Pons (tissue), 1 donor: ENCODE results near the gene PDK2.

Experiments used
- DNase-seq: peaks from one replicate; pipeline ENCODE4 v3.0.0-alpha.2; 2016; ENCODE audit warnings: low spot score

PDK2 gene

DNA sequence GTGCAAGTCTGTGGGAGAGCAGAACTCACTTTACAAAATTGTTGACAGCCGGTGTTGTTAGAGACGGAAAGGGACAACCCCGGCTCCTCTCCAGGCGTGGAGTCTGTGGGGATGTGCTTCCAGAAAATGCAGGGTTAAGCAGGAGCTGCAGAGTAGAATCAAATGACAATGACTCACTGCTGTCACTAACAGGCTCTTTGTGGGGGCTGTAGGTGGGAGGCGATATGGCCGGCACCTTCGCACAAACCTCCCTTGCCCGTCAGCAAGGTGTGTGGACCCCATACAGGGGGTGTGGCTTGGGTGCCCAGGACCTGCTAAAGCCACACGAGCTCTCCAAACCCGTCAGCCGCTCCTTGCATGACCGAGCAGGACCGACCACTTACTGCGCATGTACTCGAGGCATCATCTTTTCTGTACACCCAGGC lies 5.8 kb downstream of the PDK2 start:
- DNase-seq = peak; percentile 17

DNA sequence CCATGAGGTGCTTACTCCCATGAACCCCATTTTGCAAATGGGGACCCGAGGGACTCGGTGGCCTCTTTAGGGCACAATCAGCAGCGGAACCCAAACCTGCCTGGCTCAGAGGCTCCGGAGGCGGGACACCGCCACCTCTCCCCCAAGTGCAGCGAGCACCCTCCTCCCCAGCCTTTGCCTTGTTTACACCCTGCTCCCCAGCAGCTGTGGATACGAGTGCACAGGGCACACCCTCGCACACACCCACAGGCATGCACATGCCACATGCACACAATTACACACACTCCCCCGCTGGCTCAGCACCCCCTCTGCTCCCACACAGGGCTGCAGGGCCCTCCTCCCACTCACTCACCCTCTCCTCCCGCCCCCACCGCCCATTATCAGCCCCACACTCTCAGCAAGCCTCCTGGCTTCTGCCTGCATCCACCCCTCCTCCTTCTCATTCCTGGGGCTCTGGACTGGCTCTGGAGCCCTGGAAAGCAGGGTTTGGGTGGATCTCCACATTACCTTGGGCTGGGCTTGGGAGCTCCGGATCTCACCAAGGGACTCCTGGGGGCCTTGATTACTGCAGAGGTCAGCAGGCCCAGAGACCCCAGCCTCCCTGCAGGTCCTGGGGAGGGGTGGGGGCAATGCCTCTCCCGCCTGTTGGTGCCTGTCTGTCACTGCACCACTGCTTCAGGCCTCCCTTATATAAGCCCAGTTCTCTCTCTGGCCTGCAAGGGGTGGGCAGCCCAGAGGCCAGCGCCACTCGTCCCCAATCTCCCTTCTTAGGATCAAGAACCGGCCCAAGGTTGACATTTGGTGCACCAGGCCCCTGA lies 6.4 kb downstream of the PDK2 start:
- DNase-seq = no peak

DNA sequence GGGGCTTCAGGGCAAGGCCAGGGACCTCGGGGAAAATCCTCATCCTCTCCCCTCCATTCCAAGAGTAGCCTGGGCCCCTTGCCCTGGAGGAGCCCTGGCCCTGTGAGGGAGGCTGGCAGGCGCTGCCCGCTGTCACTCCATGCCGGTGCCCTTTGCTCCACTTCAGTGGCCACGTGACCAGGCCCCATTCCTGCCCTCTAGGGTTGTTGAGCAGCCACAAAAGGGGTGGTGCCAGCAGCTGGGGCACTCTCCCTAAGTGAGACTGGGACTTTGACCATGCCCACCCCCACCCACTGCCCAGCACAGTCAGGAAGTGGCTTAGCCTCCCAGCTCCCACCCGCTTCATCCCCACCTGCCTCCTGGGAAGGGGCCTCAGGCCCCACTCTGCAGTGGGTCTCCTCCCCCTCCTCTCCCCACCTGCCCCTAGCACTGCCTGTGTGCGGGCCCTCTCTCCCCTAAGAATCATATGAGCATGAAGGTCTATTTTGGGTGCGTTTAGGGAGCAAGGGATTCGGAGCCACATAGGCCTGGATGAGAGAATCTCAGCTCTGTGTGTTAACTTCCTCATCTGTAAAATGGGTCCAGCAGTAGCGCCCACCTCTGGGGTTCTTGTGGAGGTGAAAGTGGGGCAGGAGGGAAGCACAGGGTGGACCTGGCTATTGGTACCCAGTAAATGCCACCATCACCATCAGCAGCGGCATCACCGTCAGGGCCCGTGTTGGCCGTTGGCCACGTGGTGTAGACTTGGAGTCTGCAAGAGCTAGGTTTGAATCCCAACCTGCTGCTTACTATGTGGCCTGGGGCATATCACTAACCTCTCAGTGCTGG lies 7.2 kb downstream of the PDK2 start:
- DNase-seq = peak; percentile 34

DNA sequence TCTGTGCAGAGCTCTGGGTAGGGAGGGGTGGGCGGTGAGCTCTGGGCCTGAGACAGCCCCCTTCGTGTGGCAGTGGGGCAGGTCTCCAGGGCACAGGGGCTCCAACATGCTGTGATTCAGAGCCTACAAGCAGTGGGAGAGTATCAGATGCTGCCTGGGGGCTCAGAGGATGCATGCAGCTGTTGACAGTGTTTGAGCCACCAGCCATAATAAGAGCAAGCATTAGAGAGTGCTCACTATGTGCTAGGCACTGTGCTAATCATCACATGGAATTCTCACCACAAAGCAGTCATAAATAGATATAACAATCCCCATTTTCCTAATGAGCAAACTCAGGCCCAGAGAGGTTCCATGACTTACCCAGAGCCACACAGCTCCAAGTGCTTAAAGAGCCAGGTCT lies 8.1 kb downstream of the PDK2 start:
- DNase-seq = no peak

DNA sequence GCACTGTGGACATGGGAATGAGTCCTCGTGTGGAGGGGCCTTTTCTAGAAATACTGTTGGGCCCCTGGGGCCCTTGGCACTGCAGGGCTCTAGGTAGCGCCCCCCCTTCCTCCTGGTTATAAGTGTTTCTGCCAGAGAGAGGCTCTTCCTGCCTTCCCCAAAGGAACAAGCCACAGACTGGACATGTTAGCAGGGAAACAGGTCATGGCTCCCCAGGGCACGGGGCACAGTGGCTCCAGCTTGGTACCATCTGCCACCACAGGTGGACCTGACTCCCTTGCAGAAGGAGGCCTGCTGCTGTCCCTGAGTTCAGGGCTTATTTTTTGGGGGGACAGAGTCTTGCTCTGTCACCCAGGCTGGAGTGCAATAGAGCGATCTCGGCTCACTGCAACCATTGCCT lies 8.8 kb downstream of the PDK2 start:
- no peak for DNase-seq

DNA sequence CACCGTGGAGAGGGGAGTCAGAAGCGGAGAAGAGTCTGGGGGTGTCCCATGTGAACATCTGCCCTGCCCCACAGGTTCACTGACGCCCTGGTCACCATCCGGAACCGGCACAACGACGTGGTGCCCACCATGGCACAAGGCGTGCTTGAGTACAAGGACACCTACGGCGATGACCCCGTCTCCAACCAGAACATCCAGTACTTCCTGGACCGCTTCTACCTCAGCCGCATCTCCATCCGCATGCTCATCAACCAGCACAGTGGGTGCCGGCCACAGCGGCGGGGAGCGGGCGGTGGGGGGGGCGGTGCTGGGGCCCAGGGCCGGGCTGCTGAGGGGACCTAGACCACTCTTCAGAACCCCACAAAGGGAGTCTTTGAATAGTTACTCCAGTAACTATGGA lies 10.7 kb downstream of the PDK2 start:
- DNase-seq = no peak

DNA sequence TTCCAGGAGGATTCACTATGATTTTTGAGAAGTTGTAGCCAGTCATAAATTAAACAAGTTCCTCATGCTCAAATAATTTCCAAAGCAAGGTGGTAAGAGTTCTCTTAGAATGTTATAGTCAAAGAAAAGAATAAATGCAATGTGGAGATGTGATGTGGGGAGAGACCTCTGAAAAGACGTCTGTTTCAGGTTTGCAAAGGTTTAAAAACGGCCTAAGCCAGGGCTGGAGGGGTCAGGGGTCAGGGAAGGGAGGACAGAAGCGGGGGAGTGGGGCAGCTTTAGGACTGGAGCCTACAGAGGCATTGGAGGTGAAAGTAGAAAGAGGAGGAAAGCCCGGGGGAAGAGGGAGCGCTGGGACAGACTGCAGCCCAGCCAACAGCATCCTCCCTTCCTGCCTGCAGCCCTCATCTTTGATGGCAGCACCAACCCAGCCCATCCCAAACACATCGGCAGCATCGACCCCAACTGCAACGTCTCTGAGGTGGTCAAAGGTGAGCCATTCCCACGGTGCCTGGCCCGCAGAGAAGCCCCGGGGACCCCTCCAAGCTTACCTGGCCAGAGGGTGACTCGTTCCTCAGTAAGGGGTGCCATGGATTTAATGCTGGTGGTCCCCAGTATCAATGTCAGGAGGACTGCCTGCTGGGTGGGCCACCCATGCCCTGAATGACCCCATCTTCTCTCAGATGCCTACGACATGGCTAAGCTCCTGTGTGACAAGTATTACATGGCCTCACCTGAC lies 11.4 kb downstream of the PDK2 start:
- DNase-seq = no peak

DNA sequence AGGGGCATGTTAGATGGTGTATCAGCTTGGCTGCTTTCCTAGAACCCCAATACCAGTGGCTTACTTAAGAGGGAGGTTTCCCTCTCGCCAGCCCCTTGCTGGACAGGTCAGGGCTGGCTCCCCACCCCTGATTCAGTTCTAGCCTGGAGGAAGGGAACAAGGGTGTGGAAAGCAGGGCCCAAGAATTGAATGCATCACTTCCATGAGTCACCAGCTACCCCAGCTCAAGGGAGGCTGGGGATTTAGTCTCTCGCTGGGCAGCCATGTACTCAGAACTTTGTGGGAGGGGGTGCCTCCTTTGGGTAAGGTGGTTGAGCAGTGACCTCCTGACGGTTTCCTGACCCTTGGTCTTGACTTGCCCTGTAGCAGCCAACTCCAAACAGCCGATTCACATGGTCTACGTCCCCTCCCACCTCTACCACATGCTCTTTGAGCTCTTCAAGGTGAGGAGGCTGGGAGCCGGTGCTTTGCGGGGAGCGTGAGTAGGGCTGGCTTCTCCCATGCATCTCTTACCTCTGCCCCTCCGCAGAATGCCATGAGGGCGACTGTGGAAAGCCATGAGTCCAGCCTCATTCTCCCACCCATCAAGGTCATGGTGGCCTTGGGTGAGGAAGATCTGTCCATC lies 12.8 kb downstream of the PDK2 start:
- DNase-seq = no peak

DNA sequence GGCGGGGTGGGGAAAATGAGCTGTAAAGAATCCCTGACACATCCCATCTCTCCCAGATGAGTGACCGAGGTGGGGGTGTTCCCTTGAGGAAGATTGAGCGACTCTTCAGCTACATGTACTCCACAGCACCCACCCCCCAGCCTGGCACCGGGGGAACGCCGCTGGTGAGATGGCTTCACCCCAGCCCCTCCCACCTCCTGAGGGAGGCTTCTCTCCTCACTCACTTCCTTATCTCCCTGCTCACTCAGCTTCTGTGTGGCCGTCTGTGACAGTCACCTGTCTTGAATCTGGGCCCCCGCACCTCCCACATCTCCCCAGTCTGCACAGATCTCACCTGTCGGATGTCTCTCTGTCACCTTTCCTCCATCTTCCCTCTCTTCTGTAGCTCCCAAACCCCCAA lies 13.4 kb downstream of the PDK2 start:
- no peak for DNase-seq

DNA sequence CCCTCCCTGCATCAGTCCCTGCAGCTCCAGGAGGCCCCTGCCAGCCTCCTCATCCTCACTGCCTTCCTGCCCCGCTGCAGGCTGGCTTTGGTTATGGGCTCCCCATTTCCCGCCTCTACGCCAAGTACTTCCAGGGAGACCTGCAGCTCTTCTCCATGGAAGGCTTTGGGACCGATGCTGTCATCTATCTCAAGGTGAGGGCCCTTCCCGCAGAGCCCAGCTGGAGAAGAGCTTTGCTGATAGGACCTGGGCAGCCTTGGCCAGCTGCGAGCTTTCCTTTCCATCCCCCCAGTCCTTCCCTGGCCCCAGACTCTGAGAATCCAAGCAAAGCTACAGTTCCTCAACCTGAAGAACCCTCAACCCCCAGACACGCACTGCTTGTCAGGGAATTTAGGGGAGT lies 14.1 kb downstream of the PDK2 start:
- no peak for DNase-seq

DNA sequence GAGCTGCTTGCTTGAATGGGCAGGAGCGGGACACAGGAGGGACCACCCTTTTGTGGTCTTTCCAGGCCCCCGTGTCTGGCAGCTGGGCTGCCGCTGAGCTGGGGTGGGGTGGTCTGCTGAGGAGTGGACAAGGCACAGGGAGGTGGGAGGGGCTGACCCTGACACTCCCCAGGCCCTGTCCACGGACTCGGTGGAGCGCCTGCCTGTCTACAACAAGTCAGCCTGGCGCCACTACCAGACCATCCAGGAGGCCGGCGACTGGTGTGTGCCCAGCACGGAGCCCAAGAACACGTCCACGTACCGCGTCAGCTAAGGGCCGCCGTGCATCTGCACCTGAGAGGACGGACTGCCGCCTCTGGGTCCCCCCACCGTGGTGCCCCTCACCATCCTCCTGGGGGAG lies 14.6 kb downstream of the PDK2 start:
- DNase-seq = no peak

DNA sequence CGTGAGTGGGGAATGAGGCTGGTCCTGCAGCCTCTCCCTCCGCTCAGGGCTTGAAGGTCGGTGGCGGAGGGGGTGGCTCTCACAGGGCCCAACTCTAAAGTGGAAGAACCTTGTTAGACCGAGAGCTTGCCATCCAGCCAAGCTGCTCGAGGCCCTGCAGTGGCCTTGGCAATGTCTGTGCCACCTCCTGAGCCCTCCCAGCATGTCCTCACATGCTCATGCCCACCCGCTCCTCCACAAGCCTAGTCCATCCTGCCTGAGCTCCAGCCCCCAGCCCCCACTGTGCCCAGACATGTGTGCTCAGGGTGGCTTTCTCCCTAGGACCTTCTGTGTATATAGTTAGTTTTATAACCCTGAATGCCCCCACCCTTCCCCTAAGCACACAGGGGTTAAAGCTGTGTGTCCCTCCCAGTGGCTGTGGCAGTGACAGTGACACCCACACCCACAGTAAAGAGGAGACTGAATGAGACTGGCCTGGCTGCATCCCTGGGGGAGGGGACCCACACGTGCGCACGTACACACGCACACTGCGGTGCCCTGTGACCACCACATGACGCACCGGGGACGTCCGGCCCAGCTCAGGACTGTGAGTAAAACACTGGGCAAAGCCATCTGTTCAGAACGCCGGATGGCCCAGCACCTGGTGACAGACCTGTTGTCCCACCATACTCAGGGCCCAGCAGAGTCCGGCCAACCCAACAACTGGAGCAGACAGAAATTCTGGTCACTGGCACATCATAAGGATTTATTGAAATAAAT lies 15.6 kb downstream of the PDK2 start:
- no peak for DNase-seq

DNA sequence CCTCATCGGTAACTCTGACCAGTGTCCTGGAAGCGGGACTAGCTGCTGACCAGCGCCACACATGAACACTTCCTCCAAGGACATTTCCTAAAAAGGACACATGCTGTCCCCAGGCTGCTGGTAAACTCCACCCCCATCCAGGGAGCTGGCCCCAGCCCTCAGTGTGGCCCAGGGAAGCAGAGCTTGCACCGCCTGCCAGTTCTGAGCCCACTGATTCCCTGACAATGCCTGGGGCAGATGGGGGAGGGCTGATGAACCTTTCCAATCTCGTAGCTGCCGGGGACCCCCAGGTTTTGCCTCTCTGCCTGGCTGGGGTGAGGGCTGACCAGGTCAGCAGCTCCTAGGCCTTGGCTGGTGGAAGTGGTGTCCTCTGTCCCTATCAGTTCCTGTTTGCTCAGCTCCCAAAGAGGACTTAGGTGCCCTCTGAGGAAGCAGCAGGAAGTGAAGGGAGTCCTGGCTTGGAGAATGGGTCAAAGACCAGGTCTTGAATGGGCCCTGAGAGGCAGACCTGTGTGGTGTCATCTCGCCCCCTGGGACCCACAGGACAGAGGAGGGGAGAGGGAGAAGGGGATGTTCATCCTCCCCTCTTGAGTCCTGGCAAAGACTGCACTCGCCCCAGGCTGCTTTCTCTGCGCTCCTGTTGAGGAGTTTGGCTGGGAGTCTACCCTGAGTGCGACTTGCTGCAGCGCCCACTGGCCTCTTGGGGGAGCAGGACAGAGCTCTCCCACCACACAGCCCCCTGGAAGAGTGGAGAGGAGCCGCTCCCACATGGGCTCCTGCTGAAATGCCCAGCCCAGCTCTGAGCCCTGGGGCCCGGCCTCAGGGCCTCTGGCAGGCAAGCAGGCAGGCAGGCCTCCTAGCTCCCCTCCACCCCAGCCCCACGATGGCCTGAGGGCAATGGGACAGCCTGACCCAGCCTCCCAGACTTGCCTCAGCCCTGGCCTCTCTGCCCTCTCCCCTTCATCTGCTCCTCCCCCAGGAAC lies 16.8 kb downstream of the PDK2 start:
- DNase-seq = no peak

DNA sequence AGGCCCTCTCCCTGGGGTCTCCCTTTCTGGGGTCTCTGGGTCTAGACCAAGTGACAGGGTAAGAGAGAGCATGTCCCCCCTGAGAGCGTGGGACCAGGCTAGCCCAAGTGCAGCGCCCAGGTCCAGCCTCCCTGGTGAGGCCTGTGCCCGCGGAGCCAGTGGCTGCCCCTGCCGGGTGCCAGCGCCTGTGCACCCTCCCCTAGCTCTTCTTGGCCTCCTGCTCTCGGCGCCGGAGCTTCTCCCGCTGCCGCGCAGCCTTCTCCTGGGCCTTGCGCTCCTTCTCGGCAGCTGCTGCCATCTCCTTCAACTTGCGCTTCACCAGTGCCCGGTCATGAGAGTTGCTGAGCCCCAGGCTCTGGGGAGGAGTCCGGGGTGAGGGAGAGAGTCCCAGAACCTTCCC lies 17.5 kb downstream of the PDK2 start:
- DNase-seq = no peak

DNA sequence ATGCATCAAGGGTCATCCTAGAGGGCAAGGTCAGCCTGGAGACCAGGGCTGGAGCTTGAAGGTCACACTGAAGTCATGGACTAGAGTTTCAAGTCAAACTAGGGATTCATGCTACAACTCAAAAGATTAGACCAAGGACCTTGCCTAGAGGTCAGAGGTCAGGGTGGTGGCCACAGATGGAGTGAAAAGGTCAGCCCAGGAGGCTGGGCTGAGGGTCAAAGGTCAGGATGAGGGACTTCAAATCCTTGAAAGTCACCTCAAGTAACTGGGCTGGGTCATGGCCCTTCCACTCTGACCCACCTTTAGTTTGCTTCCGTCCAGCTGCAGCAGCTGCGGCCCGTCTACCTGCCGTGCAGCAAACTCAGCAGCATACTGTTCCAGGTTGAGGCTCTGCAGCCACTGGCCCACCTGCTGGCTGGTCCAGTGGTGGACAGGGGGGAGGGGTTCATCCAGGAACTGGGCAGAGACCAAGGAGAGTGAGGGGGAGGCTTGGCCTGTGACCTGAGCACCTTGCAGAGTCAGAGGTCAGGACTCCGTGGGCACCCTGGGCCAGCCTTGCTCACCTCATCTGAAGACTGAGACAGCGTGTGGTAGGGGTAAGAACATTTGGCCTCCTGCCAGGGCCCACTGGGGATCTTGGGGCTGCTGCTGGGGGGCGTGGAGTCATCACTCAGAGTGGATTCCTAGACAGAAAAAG lies 18.6 kb downstream of the PDK2 start:
- DNase-seq = no peak

DNA sequence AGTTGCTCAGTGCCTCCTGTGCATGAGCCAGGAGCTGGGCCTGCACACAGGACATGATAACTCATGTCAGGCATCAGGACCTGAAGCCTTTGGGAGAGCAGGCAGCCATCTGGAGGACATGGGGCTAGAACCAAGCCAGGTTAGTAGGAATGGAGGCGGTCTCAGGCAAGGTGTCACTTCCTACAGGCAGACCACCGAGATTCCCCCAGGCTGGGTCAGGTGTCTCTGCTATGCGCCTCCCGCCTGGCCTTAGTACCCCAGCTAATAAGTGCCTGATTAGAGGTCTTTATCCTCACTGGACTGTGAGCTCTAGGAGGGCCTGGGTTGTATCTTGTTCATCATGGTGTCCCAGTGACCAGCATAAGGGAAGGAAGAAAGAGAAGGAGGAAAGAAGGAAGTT lies 19.2 kb downstream of the PDK2 start:
- no peak for DNase-seq

DNA sequence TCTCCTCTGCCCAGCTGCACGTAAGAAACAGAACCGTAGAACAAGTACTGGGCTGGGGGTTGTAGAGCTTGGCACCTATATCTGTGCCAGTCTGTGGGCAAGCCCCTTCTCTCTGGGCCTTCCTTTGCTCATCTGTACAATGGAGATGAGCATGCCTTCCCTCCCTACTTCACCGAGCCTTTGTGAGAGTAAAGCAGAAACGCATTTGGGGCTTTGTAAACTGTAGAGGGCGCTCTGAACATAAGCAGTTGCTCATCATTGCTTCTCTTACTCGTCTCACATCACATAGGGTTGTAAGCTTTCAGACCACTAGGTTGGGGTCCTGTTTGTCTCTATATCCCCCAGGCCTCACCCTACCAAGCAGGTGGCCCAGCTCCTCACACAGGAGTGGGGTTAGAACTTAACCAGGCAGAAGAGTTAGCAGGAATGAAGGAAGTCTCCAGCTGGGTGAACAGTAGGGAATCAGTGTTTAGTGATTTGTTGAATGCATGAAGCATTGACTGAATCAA lies 19.8 kb downstream of the PDK2 start:
- DNase-seq = peak; percentile 70

DNA sequence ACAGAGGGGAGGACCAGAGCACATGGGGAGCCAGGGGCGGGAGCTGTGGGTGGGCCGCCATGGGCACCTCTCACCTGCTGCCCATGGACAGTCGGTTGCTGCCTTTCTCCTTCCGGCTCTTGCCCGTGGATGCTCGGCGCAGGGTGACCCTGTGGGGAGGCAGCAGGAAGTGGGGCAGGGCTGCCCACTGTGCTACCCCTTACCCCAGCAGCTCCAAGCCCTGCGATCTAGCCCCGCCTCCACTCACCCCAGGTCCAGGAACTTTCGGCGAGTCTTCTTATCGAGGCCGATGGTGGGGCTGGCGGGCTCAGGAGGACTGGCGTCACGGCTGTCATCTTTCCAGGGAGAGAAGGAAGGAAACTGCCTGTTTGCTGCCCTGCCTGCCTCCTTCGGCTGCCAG lies 20.6 kb downstream of the PDK2 start:
- DNase-seq = no peak
